ENCODE data around the gene RGS3. TPM values are rescaled to one million over a fixed set of nuclear protein-coding genes. Genes with fewer than 3 reads are reported as not detected.

Gene RGS3
- total and polyA plus RNA-seq, 10 of the 15 experiments (the other 5 are each of a cell fraction or from before 2014, with no cell fraction given) = 2.9 to 138 (median 28.8) TPM

DNA sequence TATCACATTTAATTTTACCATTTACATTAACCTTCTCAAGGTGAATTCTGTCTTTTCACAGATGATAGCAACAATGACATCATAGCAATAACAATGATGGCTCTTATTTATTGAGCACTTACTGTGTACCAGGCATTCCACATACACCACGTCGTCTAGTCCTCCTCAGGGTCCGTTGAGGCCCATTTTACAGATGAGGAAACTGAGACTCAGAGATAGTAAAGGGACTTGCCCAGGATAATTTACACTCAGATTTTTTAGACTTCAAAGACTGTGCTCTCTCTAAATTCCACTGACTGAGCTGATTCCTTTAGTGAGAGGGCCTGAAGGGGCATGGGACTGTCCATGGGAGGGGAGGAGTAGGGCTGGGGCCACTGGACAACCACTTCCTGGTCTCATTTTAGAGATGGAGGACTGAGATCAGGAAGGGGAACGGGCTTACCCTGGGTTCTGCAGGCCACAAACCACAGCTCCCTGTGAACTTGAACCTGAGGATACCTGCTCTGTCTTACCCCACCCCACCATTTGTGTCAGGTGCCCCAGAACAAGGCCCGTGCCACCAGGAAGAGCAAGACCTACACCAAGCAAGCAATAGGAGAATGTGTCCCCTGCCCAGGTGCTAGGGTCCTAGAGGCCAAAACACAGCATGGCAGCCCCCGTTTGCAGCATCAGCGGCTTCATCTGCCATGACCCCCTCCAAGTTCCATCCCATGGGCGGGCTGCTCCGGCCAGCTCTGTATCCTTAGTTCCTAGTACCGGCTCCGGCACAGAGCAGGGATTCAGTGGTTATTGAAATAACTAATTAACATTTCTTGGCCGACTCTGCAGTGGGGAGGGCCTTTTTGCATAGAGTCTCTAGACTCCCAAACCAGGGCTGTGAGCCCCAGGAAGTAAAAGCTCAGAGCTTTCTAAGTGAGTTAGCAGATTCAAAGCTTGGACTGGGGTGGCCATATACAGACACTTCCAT, 96.6 kb downstream of the RGS3 start:
- intact Hi-C loops (cut with micrococcal nuclease; ENCODE audit: unreplicated experiment) (no loop called here), in situ Hi-C loops (cut with MboI) (no loop called here)
- Histone ChIP-seq H3K9ac (ENCODE audit: control insufficient read depth, insufficient read depth, low read length) (no peak overlapping the region), H3K9me3 (replicated peaks; ENCODE audit: control insufficient read depth, insufficient read depth, low read length) (no peaks in the 10 kb centered on the region), H3K4me2 (ENCODE audit: control insufficient read depth, insufficient read depth) (no peak overlapping the region), H3K79me2 (ENCODE audit: control insufficient read depth, insufficient read depth, low read length) (no peaks in the 10 kb centered on the region; the same call in 1 of the 2 replicates), H3K27ac (ENCODE audit: control insufficient read depth, insufficient read depth) (no peak overlapping the region), H4K20me1 (ENCODE audit: control insufficient read depth, insufficient read depth) (peaks cover 3% of the 10 kb centered on the region; the same call in 1 of the 2 replicates), H2AFZ (ENCODE audit: control insufficient read depth, low read depth, low read length) (no peak overlapping the region), H3K36me3 (ENCODE audit: control insufficient read depth in 2 of 2, insufficient read depth in 2 of 2, low read length in 1 of 2) (peaks cover 12 to 14% of the 10 kb centered on the region in 2 experiments; a peak in 3 of 4 replicates), H3K4me3 (no peak overlapping the region), H3K4me1 (ENCODE audit: control insufficient read depth, insufficient read depth, low read length) (peaks cover 8% of the 10 kb centered on the region), H3K27me3 (replicated peaks in 1 of 2; ENCODE audit: control insufficient read depth in 2 of 2, insufficient read depth in 2 of 2, low read length in 1 of 2) (no peaks in the 10 kb centered on the region)
- SMC1A ChIA-PET (ENCODE audit: uncharacterized antibody, unreplicated experiment) = interaction anchor here (0.6 kb wide), 1 partner anchor 106 kb away, joined by 5 read pairs; no protein-coding TSS in a partner anchor
- POLR2A ChIA-PET = interaction anchor here (0.6 to 0.7 kb wide), 2 partner anchors 70 to 76 kb away, joined by 4 to 5 read pairs; no protein-coding TSS in a partner anchor
- ATAC-seq (no peak), FAIRE-seq (no peak), DNase-seq (ENCODE audit: low read depth, low spot score) (no peak)
- RAD21 ChIA-PET (ENCODE audit: unreplicated experiment) = interaction anchor here (1.1 kb wide), 1 partner anchor 35 kb away, joined by 3 read pairs; no protein-coding TSS in a partner anchor
- 67% methylated on average over 12 of the region's 12 CpGs for WGBS (ENCODE audit: insufficient coverage, insufficient replicate concordance, low lambda C conversion rate, missing lambda C conversion rate)
- TF ChIP-seq, protein P1, sequence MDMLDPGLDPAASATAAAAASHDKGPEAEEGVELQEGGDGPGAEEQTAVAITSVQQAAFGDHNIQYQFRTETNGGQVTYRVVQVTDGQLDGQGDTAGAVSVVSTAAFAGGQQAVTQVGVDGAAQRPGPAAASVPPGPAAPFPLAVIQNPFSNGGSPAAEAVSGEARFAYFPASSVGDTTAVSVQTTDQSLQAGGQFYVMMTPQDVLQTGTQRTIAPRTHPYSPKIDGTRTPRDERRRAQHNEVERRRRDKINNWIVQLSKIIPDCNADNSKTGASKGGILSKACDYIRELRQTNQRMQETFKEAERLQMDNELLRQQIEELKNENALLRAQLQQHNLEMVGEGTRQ (IDR thresholded peaks at IDR 0.05; ENCODE audit: borderline replicate concordance, low read depth, low read length) = no peak
- TF ChIP-seq ATF7 (IDR thresholded peaks at IDR 0.05; ENCODE audit: low read depth) = peak; percentile 22; the same call in 1 of the 2 replicates
- BruUV-seq (replicated peaks) = no TSS peak
- CTCF ChIA-PET = interaction anchor here (0.6 to 1.2 kb wide), 2 partner anchors 10 to 22 kb away, joined by 3 read pairs; no protein-coding TSS in a partner anchor

Measured in GM12878 (cell line).